ENCODE measurements around the gene ALG9.

Gene ALG9

DNA sequence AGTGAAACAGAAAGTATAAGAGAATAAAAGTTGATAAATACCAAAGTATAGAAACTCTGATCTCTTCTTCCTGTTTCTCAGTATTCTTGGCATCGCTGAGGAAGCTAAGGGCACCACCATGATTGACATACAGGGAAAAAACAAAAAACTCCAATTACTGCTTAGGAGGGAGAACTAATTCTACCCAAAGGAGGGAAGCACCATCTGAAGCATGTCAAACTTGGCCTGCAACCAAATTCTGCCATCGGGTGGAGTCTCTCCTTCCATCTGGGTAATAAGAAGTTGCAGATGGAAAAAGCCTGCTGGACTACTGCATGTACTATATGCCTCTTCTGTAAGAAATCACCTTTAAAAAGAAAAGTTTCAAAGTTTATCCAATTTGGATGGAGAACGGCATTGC is 74.7 kb downstream of the ALG9 start:
- Histone ChIP-seq H4K20me1 (ENCODE audit: insufficient read depth, low read length, poor library complexity, severe bottlenecking) (no peaks in the 10 kb centered on the region), H3K9me3 (ENCODE audit: insufficient read depth, low read depth, low read length) (no peaks in the 10 kb centered on the region), H3K4me1 (ENCODE audit: insufficient read depth, low read length, poor library complexity, severe bottlenecking) (peaks cover 5% of the 10 kb centered on the region), H3K27me3 (ENCODE audit: insufficient read depth, low read length, poor library complexity, severe bottlenecking) (no peaks in the 10 kb centered on the region), H3K4me2 (ENCODE audit: low read depth, low read length, poor library complexity, severe bottlenecking) (no peak overlapping the region), H2AFZ (ENCODE audit: low read length) (no peak overlapping the region), H3K9ac (ENCODE audit: low read depth, low read length, poor library complexity, severe bottlenecking) (no peak overlapping the region), H3K36me3 (ENCODE audit: insufficient read depth, low read length) (peaks cover 50% of the 10 kb centered on the region; the same call in 1 of the 2 replicates), H3K9me2 (replicated peaks; ENCODE audit: low read depth, low read length) (no peaks in the 10 kb centered on the region), H3F3A (ENCODE audit: low read depth) (no peaks in the 10 kb centered on the region), H3K79me2 (ENCODE audit: insufficient read depth, low read length) (no peaks in the 10 kb centered on the region), H3K4me3 (ENCODE audit: low read length, poor library complexity, severe bottlenecking) (no peak overlapping the region)
- TF ChIP-seq EZH2phosphoT487 (IDR thresholded peaks at IDR 0.05; ENCODE audit: borderline replicate concordance): no peak
- no peak for TF ChIP-seq CTCF (conservative IDR thresholded peaks at IDR 0.05; ENCODE audit: low read length)

DNA sequence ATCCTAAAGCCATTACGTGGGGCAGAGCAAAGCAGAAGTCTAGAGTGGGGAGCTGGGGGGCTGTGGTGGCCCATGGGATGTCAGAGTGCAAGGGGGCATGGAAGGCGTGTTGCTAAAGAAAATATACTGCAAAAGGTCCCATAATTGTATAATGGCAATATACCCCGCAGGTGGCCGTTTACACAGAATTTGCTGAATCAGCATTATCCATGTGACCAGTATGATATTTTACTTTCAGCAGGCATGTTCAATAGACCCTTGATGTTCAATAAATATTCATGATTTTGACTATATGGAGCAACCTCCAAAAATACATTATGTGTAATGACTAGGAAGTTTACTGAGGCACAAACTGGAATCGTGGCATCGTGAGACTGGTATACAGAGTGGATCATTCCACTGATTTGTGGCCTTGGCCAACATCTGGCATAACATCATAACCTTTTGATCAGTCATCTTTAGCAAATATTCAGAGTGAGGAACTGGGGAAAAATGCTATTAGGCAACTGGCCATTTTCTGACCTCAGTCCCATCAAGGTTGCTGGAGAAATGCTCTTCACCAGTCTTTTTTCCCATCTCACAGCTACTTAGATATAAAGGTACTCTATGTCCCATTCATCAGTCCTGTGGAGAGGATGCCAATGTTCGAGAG is 75.9 kb downstream of the ALG9 start:
- Histone ChIP-seq H3F3A (ENCODE audit: low read depth) (no peaks in the 10 kb centered on the region), H3K36me3 (ENCODE audit: insufficient read depth, low read length) (peaks cover 42% of the 10 kb centered on the region; the same call in 1 of the 2 replicates)

DNA sequence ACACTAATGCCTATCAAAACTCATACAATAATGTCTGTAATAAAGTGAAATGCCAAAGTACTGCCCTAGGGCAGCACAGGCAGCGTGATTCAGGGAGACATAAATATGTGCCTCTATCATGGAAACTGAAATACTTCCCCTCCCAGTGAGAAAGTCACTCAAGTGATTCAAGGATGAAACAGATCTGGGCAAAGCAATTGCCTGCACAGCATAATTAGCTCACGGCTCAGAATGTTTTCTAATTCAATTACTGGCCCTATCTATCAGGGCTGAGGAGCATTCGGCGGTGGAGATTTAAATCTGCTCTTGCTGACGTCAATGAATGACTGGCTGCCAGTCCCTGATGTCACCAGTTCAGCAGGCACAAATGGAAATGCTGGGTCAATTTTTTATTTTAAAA is 77.5 kb downstream of the ALG9 start:
- peaks cover 5% of the 10 kb centered on the region for H3K4me1 ChIP-seq (ENCODE audit: insufficient read depth, low read length, poor library complexity, severe bottlenecking)

More for the DNA sequence above, 75.9 kb downstream of the ALG9 start:
- no peak overlapping the region for H2AFZ ChIP-seq (ENCODE audit: low read length)
- no peak overlapping the region for H3K9ac ChIP-seq (ENCODE audit: low read depth, low read length, poor library complexity, severe bottlenecking)
- no peaks in the 10 kb centered on the region for H3K9me3 ChIP-seq (ENCODE audit: insufficient read depth, low read depth, low read length)
- TF ChIP-seq EZH2phosphoT487 (IDR thresholded peaks at IDR 0.05; ENCODE audit: borderline replicate concordance) (no peak), CTCF (conservative IDR thresholded peaks at IDR 0.05; ENCODE audit: low read length) (no peak)
- H3K27me3 ChIP-seq (ENCODE audit: insufficient read depth, low read length, poor library complexity, severe bottlenecking): no peaks in the 10 kb centered on the region
- peaks cover 5% of the 10 kb centered on the region for H3K4me1 ChIP-seq (ENCODE audit: insufficient read depth, low read length, poor library complexity, severe bottlenecking)
- no peaks in the 10 kb centered on the region for H4K20me1 ChIP-seq (ENCODE audit: insufficient read depth, low read length, poor library complexity, severe bottlenecking)
- no peak overlapping the region for H3K4me2 ChIP-seq (ENCODE audit: low read depth, low read length, poor library complexity, severe bottlenecking)
- H3K9me2 ChIP-seq (replicated peaks; ENCODE audit: low read depth, low read length): no peaks in the 10 kb centered on the region
- H3K4me3 ChIP-seq (ENCODE audit: low read length, poor library complexity, severe bottlenecking): no peak overlapping the region
- no peaks in the 10 kb centered on the region for H3K79me2 ChIP-seq (ENCODE audit: insufficient read depth, low read length)

More for the DNA sequence above, 77.5 kb downstream of the ALG9 start:
- Histone ChIP-seq H3K36me3 (ENCODE audit: insufficient read depth, low read length) (peaks cover 33% of the 10 kb centered on the region; the same call in 1 of the 2 replicates), H3K9ac (ENCODE audit: low read depth, low read length, poor library complexity, severe bottlenecking) (no peak overlapping the region), H3K9me2 (replicated peaks; ENCODE audit: low read depth, low read length) (no peaks in the 10 kb centered on the region), H4K20me1 (ENCODE audit: insufficient read depth, low read length, poor library complexity, severe bottlenecking) (no peaks in the 10 kb centered on the region), H2AFZ (ENCODE audit: low read length) (no peak overlapping the region), H3K79me2 (ENCODE audit: insufficient read depth, low read length) (no peaks in the 10 kb centered on the region), H3K4me2 (ENCODE audit: low read depth, low read length, poor library complexity, severe bottlenecking) (no peak overlapping the region), H3K9me3 (ENCODE audit: insufficient read depth, low read depth, low read length) (no peaks in the 10 kb centered on the region), H3K4me3 (ENCODE audit: low read length, poor library complexity, severe bottlenecking) (no peak overlapping the region), H3K27me3 (ENCODE audit: insufficient read depth, low read length, poor library complexity, severe bottlenecking) (no peaks in the 10 kb centered on the region), H3F3A (ENCODE audit: low read depth) (no peaks in the 10 kb centered on the region)
- TF ChIP-seq EZH2phosphoT487 (IDR thresholded peaks at IDR 0.05; ENCODE audit: borderline replicate concordance) (no peak), CTCF (conservative IDR thresholded peaks at IDR 0.05; ENCODE audit: low read length) (no peak)
